Endothelial cell of umbilical vein (primary cell): ENCODE results near the gene HS3ST3B1. TPM values are rescaled to one million over a fixed set of nuclear protein-coding genes. Genes with fewer than 3 reads are reported as not detected.

Source experiments
- BruUV-seq: library from RNA; stranded (reverse); fragments of 400-500 nt; replicated peaks from 2 replicates; lab custom pipeline; 2021; lab: Mats Ljungman, UMichigan
- CTCF ChIA-PET: fragments of 300-600, 350-600 bp; sonication (Branson Sonifier 250); formaldehyde crosslinking; loops from one replicate; lab custom pipeline; 2021; ENCODE audit warnings: antibody characterized with exemption, inconsistent platforms; lab: Charles Lee
- POLR2A ChIA-PET: fragments of 300-600, 350-600 bp; sonication (Branson Sonifier 250); formaldehyde crosslinking; loops from one replicate; lab custom pipeline; 2021; ENCODE audit warnings: antibody characterized with exemption, inconsistent platforms; lab: Charles Lee
- DNase-seq: peaks from one replicate; pipeline ENCODE4 v3.0.0-alpha.2; 2011; ENCODE audit warnings: low read depth, low spot score
- FAIRE-seq: peaks from 2 replicates; lab custom pipeline; 2011; peaks lifted over from hg19 to GRCh38; lab: Jason Lieb, UNC
- H2AFZ ChIP-seq: 2 replicates; pipeline ENCODE4 v1.6.0; 2012; ENCODE audit warnings: low read depth, low read length, control low read depth, inconsistent platforms
- H3K27ac ChIP-seq: 2 replicates; pipeline ENCODE4 v1.5.1; 2011; ENCODE audit warnings: low read depth, mild to moderate bottlenecking, control low read depth, low read length, moderate library complexity; ENCODE audit not compliant: insufficient read depth
- H3K27me3 ChIP-seq, 2 experiments: 2 replicates each; pipeline versions ENCODE4 v1.6.0 to v1.6.1; 2011; ENCODE audit warnings: low read length in 2 of 2, mixed read lengths in 1 of 2; ENCODE audit not compliant: control insufficient read depth in 2 of 2, insufficient read depth in 2 of 2
- H3K36me3 ChIP-seq, 2 experiments: 2 replicates in 1 of 2; 3 replicates in 1 of 2; pipeline ENCODE4 v1.5.1; 2011; ENCODE audit warnings: low read length in 2 of 2, mild to moderate bottlenecking in 1 of 2, moderate library complexity in 1 of 2; ENCODE audit not compliant: control insufficient read depth in 2 of 2, insufficient read depth in 2 of 2; ENCODE audit errors: extremely low read depth in 1 of 2
- H3K4me1 ChIP-seq: 3 replicates; pipeline ENCODE4 v1.5.1; 2011; ENCODE audit warnings: mild to moderate bottlenecking, low read length; ENCODE audit not compliant: control insufficient read depth, insufficient read depth; ENCODE audit errors: extremely low read depth
- H3K4me2 ChIP-seq: 2 replicates; pipeline ENCODE4 v1.6.1; 2011; ENCODE audit warnings: low read length, control low read depth, mixed read lengths; ENCODE audit not compliant: insufficient read depth
- H3K4me3 ChIP-seq, 3 experiments: fragments of 200-600 bp in 1 of 3; sonication (generic), shearing (Covaris generic) in 1 of 3; replicated peaks in 1 of 3; 2 replicates each; pipeline ENCODE4 v1.5.1; 2011 to 2016; ENCODE audit warnings: control low read depth in 3 of 3, low read length in 3 of 3, mild to moderate bottlenecking in 2 of 3, inconsistent platforms in 1 of 3, low read depth in 1 of 3, moderate library complexity in 1 of 3; ENCODE audit not compliant: insufficient read depth in 1 of 3
- H3K79me2 ChIP-seq: 2 replicates; pipeline ENCODE4 v1.6.0; 2012; ENCODE audit warnings: low read length, inconsistent platforms; ENCODE audit not compliant: control insufficient read depth, insufficient read depth
- H3K9ac ChIP-seq: replicated peaks from 2 replicates; pipeline ENCODE3; 2011; ENCODE audit warnings: low read length, control low read depth; ENCODE audit not compliant: insufficient read depth; ENCODE audit errors: extremely low read depth
- H3K9me1 ChIP-seq: replicated peaks from 3 replicates; pipeline ENCODE4 v1.6.0; 2011; ENCODE audit warnings: mild to moderate bottlenecking, low read length; ENCODE audit not compliant: control insufficient read depth, insufficient read depth; ENCODE audit errors: extremely low read depth
- H3K9me3 ChIP-seq: replicated peaks from 2 replicates; pipeline ENCODE4 v1.5.1; 2012; ENCODE audit warnings: low read length, inconsistent platforms; ENCODE audit not compliant: control insufficient read depth, insufficient read depth
- H4K20me1 ChIP-seq: replicated peaks from 2 replicates; pipeline ENCODE3; 2011; ENCODE audit warnings: mild to moderate bottlenecking, low read length; ENCODE audit not compliant: control insufficient read depth, insufficient read depth; ENCODE audit errors: extremely low read depth
- CTCF ChIP-seq, 2 donors: IDR thresholded peaks; 1 replicate in 1 of 2; 2 replicates in 1 of 2; pipeline ENCODE4 v1.5.1; 2011; ENCODE audit warnings: low read length in 2 of 2, mild to moderate bottlenecking in 2 of 2, moderate library complexity in 2 of 2, control low read depth in 1 of 2, inconsistent platforms in 1 of 2, low read depth in 1 of 2; ENCODE audit not compliant: insufficient read depth in 1 of 2; ENCODE audit errors: extremely low read depth in 1 of 2
- EZH2 ChIP-seq: IDR thresholded peaks from 2 replicates; pipeline ENCODE4 v1.6.1; 2012; ENCODE audit warnings: borderline replicate concordance, low read depth, mild to moderate bottlenecking, moderate library complexity, low read length, inconsistent platforms; ENCODE audit not compliant: severe bottlenecking
- FOS ChIP-seq: IDR thresholded peaks from 2 replicates; pipeline ENCODE4 v1.6.1; 2011; ENCODE audit warnings: mild to moderate bottlenecking, low read length, moderate library complexity, borderline replicate concordance; ENCODE audit not compliant: insufficient read depth
- GATA2 ChIP-seq: IDR thresholded peaks from 2 replicates; pipeline ENCODE4 v1.7.0; 2011; ENCODE audit warnings: low read depth, mild to moderate bottlenecking, moderate library complexity, mixed read lengths, low read length; ENCODE audit not compliant: insufficient read length, insufficient read depth
- JUN ChIP-seq: IDR thresholded peaks from 2 replicates; pipeline ENCODE4 v1.6.1; 2011; ENCODE audit warnings: borderline replicate concordance, low read depth; ENCODE audit not compliant: insufficient read length, insufficient read depth
- MAX ChIP-seq: IDR thresholded peaks from 2 replicates; pipeline ENCODE4 v1.6.1; 2011; ENCODE audit not compliant: insufficient read depth, insufficient read length
- MYC ChIP-seq: IDR thresholded peaks from one replicate; pipeline ENCODE4 v1.6.1; 2011; ENCODE audit warnings: mild to moderate bottlenecking, low read depth, low read length
- POLR2A ChIP-seq: IDR thresholded peaks from 2 replicates; pipeline ENCODE4 v1.6.1; 2012; ENCODE audit warnings: low read depth, mild to moderate bottlenecking, control low read depth, low read length
- POLR2AphosphoS5 ChIP-seq: IDR thresholded peaks from 2 replicates; pipeline ENCODE4 v1.6.1; 2012; ENCODE audit warnings: low read depth, mild to moderate bottlenecking, control low read depth, low read length, moderate library complexity; ENCODE audit not compliant: insufficient read depth
- dilution Hi-C: fragments of 300-500 bp; cut with MboI; formaldehyde crosslinking; loops from one replicate; pipeline ENCODE4 v1.15.0; 2019; ENCODE audit warnings: low sequenced_read_pairs; ENCODE audit not compliant: extremely low pct_ligation_motif_present
- intact Hi-C: fragments of 100-400 bp; cut with micrococcal nuclease; formaldehyde crosslinking; loops from one replicate; pipeline ENCODE4 v1.10.0; 2022
- polyA plus RNA-seq, 4 experiments: library from polyadenylated mRNA; depleted of rRNA in 3 of 4; stranded (reverse) in 3 of 4; unstranded in 1 of 4; fragments of >200 nt; gene quantifications; 2 replicates each; pipeline versions ENCODE4 v1.2.1 to v1.2.3, GENCODE V29; 2011 to 2012; ENCODE audit warnings: missing spikeins in 1 of 4
- total RNA-seq: library from RNA; stranded (reverse); gene quantifications from 2 replicates; pipeline ENCODE4 v1.2.3, GENCODE V29; 2021

Gene HS3ST3B1
- total and polyA plus RNA-seq, 2 donors (not counting 3 experiments of a cell fraction or from before 2014, with no cell fraction given) = not detected

- dilution Hi-C loops = no loop called here
- TF ChIP-seq POLR2A (no peak), POLR2AphosphoS5 (no peak), MAX (no peak), JUN (no peak), EZH2 (no peak), MYC (no peak), CTCF (IDR thresholded peaks at IDR 0.05; ENCODE audit: extremely low read depth in 1 of 2, insufficient read depth in 1 of 2, low read depth in 1 of 2, low read length in 2 of 2) (no peak), FOS (no peak), GATA2 (no peak)
- no peak overlapping the region for H3K4me3 ChIP-seq
- no peaks in the 10 kb centered on the region for H3K4me1 ChIP-seq
- H3K9me3 ChIP-seq = no peaks in the 10 kb centered on the region
- no peak overlapping the region for H3K9ac ChIP-seq
- ChIA-PET POLR2A (no interaction called here), CTCF (no interaction called here)
- H3K9me1 ChIP-seq = no peaks in the 10 kb centered on the region
- peaks cover 34 to 64% of the 10 kb centered on the region in 2 experiments for H3K27me3 ChIP-seq
- H3K4me2 ChIP-seq = no peak overlapping the region
- H4K20me1 ChIP-seq = no peaks in the 10 kb centered on the region
- DNase-seq (no peak), FAIRE-seq (no peak)
- H3K79me2 ChIP-seq = no peaks in the 10 kb centered on the region
- intact Hi-C loops = loop anchor here (10.0 kb wide), 2 partner anchors 294 to 616 kb away; no protein-coding TSS in a partner anchor
- H3K27ac ChIP-seq = no peak overlapping the region
- H3K36me3 ChIP-seq = no peaks in the 10 kb centered on the region
- H2AFZ ChIP-seq = no peak overlapping the region
- no TSS peak for BruUV-seq
Measured at GRCh38 chr17:14308636-14308964, 7.7 kb downstream of the HS3ST3B1 start.
